GM19328 (cell line): ENCODE measurements around the gene NPHP4.
"Not testable (repeated sequence)": the region's sequence is repeated elsewhere in the genome, so short reads cannot be mapped to it uniquely, and the experiment has no call there.

Source experiments
- ATAC-seq: cut with Tn5 transposase; IDR thresholded peaks from one replicate; pipeline ENCODE4 v1.9.1; 2021; ENCODE audit warnings: mild to moderate bottlenecking, moderate library complexity; ENCODE audit not compliant: unreplicated experiment

Gene NPHP4

GRCh38 chr1:6024376-6024775, 32.2 kb upstream of the NPHP4 start:
- ATAC-seq = no peak

DNA sequence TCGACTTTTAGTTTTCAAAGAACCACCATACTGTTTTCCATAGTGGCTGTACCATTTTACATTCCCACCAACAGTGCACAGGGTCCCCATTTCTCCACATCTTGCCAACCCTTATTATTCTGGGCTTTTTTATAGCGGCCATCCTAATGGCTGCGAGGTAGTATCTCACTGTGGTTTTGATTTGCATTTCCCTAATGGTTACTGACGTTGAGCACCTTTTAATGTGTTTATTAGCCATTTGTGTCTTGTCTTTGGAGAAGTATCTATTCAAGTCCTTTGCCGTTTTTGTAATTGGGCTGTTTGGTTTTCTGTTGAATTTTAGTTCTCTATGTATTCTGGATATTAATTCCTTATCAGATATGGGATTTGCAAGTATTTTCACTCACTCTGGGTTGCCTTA, 31.1 kb upstream of the NPHP4 start:
- ATAC-seq = no peak

DNA sequence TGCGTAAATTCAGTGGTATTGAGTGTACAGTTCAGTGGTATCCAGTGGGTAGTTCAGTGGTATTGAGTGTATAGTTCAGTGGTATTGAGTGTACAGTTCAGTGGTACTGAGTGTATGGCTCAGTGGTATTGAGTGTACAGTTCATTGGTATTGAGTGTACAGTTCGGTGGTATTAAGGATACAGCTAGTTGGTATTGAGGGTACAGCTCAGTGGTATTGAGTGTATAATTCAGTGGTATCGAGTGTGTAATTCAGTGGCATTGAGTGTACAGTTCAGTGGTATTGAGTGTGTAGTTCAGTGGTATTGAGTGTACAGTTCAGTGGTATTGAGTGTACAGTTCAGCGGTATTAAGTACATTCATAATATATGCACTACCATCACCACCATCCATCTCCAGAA, 30.0 kb upstream of the NPHP4 start:
- no peak for ATAC-seq

- ATAC-seq = no peak
Observed at GRCh38 chr1:6019166-6019845, 27.1 kb upstream of the NPHP4 start.

- ATAC-seq = not testable (repeated sequence)
Observed at GRCh38 chr1:6017654-6018053, 25.4 kb upstream of the NPHP4 start.

DNA sequence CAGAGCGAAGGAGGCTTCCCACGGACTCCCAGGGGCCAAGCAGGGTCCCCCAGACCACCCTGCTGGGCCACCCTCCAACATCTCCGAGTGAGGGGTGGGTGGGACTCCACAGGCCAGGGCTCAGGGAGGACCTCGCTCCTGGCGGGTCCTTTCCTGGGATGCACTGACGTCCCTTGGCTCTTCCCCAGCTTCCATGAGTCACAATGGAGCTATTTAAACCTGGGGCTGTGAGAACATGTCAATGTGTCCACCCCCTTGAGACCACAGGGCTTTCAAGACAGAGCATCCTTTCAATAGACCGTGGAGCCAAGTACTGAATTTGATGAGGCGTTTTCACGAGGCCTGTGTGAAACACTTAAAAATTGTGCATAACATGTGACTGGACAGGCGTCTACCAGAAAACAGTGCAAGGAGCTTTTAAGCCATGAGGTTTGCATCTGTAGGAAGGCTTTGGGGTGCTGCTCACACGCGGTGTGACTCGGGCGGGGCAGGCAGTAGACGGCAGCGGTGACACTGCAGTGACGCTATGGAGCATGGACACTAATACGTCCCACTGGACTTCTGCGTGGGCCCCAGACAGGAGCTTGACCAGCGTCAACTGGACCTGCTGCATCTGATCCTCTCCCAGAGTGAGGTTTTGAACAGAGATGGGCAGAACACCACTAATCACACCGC, 24.1 kb upstream of the NPHP4 start:
- no peak for ATAC-seq

GRCh38 chr1:6014130-6014999, 22.1 kb upstream of the NPHP4 start:
- no peak for ATAC-seq

GRCh38 chr1:6013491-6013890, 21.3 kb upstream of the NPHP4 start:
- ATAC-seq = no peak

GRCh38 chr1:6012529-6013318, 20.5 kb upstream of the NPHP4 start:
- ATAC-seq = no peak

GRCh38 chr1:6011946-6012258, 19.7 kb upstream of the NPHP4 start:
- ATAC-seq = no peak

GRCh38 chr1:6011161-6011945, 19.1 kb upstream of the NPHP4 start:
- ATAC-seq = no peak

GRCh38 chr1:6010554-6010953, 18.3 kb upstream of the NPHP4 start:
- no peak for ATAC-seq

DNA sequence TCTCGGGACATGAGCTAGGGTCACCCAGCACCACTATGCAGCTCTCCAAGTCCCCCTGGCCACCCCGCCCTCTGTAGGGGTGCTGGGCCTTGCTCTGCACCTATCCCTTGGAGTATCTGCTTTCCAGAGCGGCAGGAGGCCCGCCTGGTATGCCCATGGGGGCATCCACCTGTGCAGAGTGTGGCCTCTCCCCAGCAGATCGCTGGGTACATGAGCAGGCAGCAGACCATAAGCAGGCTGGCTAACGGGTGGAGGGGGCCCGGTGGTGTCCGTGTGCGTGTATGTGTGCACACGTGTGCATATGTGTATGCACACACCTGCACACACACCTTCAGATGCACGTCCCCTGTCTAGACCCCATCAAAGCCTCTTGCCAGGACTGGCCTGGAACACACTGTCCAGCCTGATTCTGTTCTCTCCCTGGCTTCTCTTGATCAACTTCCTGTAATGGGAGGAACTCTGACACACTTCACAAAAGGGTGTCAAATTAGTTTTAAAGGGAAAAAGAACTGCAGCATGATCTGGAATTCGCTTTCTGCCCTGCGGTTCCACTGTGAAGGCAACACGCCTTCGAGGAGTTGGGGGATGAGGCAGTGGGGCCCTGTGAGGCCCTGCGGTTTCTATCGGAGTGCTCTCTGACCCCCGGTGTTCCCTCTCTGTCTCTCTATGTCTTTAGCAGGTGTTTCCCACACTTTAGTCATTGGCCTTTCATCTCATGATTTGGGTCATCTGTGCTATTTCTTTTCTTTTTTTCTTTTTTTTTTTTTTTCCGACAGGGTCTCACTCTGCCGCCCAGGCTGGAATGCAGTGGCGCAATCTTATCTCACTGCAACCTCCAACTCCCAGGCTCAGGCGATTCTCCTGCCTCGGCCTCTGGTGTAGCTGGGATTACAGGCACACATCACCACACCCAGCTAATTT, 17.2 kb upstream of the NPHP4 start:
- ATAC-seq = no peak

GRCh38 chr1:6008696-6009095, 16.5 kb upstream of the NPHP4 start:
- ATAC-seq = no peak

- no peak for ATAC-seq
Observed at GRCh38 chr1:6008084-6008415, 15.8 kb upstream of the NPHP4 start.

GRCh38 chr1:6007318-6008083, 15.3 kb upstream of the NPHP4 start:
- ATAC-seq = no peak

DNA sequence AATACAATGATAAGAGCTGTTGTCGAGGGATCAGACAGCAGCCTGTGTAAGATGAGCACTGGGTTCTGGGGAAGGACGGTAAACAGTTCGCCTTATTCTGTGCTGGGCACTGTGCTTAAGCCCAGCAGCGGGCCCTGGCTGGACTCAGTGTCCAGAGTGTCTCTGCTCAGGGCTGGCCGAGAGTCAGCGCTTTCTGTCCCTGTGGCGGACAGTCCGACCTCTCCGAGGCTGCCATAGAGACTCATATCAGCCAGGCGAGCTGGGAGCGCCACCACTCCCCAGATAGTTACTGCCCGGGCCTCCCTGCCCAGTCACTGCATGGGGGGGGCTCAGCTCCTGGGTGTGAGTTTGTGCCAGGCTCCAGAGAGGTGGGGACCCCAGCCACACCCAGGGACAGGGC, 14.7 kb upstream of the NPHP4 start:
- no peak for ATAC-seq

DNA sequence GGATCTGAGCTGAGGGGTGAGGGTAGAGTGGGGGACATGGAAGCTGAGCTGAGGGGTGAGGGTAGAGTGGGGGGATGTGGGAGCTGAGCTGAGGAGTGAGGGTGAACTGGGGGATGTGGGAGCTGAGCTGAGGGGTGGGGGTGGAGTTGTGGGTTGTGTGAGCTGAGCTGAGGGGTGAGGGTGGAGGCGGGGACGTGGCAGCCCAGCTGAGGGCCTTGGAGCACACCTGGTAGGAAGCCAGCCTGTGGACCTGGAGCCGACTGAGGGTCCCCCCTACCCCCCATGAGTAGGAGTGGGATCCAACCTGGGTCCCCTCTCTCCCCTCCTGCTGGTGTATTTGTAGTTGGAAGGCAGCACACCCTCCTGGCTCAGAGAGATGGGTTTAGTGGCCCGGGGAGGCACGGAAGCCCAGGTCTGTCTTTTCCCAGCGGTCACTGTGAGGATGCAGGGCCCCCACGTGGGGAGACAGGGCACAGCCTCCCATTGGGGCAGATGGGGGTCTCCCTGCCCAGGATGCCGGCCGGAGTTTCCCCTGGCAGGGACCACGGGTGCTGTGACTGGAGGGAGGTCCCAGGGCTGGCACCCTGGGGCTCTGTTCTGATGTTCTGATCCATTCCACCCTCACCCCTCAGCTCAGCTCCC, 13.2 kb upstream of the NPHP4 start:
- ATAC-seq = no peak
